Epithelial cell of esophagus (primary cell): ENCODE results near the gene CSTA.
A peak's percentile ranks its signal among the peaks of the same experiment; 100 is the strongest.

Experiments
- DNase-seq: peaks from one replicate; pipeline ENCODE4 v3.0.0; 2010; ENCODE audit warnings: low read depth
- H3K4me3 ChIP-seq: 2 replicates; pipeline ENCODE4 v1.5.1; 2011; ENCODE audit warnings: mild to moderate bottlenecking, low read length, control low read depth
- TF ChIP-seq, protein P1 (sequence below): IDR thresholded peaks from 2 replicates; pipeline ENCODE4 v1.5.1; 2011; ENCODE audit warnings: low read depth, mild to moderate bottlenecking, low read length, control low read depth, inconsistent platforms; ENCODE audit not compliant: insufficient read depth; ENCODE audit errors: missing control alignments

CSTA gene

DNA sequence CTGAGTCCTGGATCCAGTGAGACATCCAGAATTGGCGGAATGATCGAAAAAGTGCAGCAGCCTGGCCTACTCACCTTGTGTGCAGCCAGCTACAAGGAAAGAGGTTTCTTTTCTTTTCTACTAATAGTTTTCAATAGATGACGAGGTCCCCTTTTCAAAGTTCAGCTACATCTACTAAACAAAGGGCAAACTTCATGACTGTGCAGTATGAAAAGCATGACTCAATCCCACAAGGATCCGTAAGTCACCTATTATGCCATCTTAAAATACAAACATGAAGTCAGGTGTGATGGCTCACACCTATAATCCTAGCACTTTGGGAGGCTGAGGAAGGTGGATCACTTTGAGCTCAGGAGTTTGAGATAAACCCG lies 41.3 kb downstream of the CSTA start:
- H3K4me3 ChIP-seq = no peak overlapping the region
- TF ChIP-seq, protein P1, sequence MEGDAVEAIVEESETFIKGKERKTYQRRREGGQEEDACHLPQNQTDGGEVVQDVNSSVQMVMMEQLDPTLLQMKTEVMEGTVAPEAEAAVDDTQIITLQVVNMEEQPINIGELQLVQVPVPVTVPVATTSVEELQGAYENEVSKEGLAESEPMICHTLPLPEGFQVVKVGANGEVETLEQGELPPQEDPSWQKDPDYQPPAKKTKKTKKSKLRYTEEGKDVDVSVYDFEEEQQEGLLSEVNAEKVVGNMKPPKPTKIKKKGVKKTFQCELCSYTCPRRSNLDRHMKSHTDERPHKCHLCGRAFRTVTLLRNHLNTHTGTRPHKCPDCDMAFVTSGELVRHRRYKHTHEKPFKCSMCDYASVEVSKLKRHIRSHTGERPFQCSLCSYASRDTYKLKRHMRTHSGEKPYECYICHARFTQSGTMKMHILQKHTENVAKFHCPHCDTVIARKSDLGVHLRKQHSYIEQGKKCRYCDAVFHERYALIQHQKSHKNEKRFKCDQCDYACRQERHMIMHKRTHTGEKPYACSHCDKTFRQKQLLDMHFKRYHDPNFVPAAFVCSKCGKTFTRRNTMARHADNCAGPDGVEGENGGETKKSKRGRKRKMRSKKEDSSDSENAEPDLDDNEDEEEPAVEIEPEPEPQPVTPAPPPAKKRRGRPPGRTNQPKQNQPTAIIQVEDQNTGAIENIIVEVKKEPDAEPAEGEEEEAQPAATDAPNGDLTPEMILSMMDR = no peak
- peak; percentile 91 for DNase-seq

DNA sequence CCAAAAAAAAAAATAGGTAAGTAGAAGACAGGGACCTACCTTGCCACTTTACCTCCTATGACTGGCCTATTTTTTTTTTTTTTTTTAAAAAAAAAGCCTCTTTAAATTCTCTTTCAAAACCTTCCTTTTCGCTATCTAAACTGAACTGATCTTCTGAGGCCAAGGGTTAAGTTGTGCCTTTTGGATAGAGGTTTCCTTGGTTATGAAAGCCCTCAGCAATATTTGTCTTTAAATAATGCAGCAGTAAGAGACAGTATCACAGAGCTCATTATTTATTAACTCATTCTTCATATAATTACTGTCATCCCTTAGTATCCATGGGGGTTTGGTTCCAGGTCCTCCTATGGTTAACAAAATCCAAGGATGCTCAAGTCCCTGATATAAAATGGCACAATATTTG lies 49.0 kb downstream of the CSTA start:
- no peak for DNase-seq
- TF ChIP-seq, protein P1 = no peak
- no peak overlapping the region for H3K4me3 ChIP-seq

DNA sequence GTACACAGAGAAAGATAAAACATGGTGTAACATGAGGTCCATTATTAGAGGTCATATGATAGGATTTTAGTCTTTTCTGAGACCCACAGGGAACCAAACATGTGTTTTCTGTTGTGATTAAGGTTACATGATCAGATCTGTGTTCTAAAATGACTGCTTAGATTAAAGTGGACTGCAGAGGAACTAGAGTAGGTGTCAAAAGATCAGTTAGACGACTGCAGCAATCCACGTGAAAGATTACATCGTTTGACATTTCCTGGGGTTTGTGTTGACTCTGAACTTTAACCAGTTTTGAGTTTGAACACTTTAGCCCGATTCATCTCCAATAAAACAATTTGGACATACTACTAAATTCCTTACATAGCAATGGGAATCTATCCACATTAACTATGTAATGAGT lies 52.9 kb downstream of the CSTA start:
- DNase-seq = no peak
- TF ChIP-seq, protein P1 = no peak
- no peak overlapping the region for H3K4me3 ChIP-seq

DNA sequence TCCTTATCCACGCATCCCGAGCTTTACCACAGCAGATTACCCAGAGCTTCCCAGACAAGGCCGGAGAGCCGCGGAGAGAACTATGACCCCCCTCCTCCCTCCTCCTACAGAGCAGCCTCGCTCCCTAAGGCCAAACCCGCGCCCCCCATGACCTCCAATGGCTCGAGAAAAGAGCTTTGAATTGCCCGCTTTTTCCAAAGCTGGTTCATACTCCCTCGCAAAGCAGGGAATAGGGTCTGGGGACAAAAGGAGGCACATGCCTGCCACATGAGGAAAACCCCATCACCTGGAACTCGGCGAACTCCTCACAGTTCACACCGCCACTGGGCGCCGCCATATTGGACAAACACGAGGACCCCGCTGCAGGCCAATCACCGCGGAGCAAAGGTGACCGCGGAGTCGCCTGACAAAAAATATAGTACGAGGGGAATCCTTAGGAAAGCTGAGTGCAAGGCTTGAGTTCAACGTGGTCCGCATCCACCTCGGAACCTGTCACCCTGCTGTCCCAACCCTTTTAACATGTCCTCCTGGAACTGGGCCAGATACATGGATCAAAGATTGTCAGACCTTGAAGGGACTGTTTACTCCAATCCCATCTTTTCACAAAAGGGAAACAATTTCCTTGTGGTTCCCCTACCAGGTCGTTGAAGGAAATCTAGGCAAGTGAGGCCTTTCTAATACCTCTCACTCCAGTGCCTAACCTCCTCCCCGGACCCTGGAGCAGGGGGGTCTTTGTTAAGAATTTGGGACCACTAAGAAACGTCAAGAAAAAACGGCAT lies 58.0 kb downstream of the CSTA start, which contains the start of gene MIX23:
Gene MIX23 (minus strand): TSS at position 344 of the 779 bp plus-strand sequence. CDS start 7 bp downstream, at position 337.
- H3K4me3 ChIP-seq = peak within 1 kb of the TSS; percentile 89
- peak; percentile 82 for DNase-seq
- TF ChIP-seq, protein P1 = no peak

DNA sequence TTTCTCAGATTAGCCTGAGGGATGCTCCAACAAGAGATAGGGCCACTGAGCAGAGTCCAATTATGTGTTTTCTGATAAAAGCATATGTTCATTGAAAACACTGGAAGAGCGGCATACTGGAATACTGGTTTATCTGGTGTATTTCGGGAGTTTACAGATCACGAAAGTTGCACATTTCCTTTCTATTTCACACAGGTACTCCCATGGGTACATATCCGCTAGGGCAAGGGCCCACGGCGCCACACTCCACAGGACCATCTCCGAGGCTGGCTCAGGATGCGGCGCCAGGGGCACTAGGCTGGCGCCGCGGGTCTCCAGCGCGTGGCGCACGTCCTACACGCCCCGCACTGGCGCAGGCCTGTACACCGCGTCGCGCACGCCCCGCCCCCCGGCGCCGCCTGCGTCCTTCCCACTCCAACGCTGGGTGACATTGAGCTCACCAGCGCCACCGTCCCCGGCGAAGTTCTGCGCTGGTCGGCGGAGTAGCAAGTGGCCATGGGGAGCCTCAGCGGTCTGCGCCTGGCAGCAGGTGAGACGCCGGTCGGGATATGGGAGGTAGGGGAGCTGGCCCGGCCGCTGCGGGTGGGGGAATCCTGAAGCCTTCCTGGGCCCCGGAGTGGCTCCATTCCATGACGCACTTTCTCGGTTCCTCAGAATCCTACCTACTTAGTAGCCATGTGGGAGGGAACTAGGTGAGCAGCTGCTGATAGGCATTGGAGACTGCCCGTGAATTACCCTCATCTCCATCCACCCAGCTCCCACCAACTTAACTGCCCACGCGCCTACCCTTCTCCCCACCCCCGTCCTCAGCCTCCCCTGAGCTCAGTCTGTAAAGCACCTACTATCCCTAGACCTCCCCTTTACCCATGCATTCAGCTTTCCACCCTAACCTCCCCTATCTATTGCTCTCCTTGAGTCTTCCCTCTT lies 59.0 kb downstream of the CSTA start, which contains the start of gene FAM162A:
Gene FAM162A (plus strand): TSS at position 412 of the 927 bp plus-strand sequence. CDS start 84 bp downstream, at position 496.
- peak within 1 kb of the TSS; percentile 89 for H3K4me3 ChIP-seq
- DNase-seq = peak; percentile 94
- TF ChIP-seq, protein P1 = peak; percentile 49

DNA sequence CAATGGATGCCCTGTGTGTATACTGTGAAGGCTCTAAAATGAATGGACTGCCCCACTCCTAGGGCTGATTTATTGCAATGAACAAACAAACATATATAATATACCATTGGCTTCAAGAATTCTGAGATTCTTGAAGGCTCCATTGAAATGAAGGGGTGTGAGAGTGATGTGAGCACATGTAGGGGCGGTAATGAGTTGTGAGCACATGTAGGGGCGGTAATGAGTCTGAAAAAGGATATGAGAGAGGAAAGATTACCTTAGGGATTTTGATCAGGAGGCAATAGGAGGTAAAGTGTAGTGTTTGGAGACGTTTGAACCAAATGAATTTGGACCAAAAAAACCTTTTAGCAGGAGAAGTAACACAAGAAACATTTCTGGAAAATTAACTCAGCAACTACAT lies 62.7 kb downstream of the CSTA start:
- DNase-seq = no peak
- TF ChIP-seq, protein P1 = no peak
- no peak overlapping the region for H3K4me3 ChIP-seq
